KMS-11 (cell line): ENCODE data around the gene ZBED4.

Experiments
- H2AFZ ChIP-seq: fragments of 200-600 bp; sonication (generic); 2 replicates; pipeline ENCODE4 v1.6.1; 2016; ENCODE audit warnings: antibody characterized with exemption, mixed run types, low read depth
- H3K27ac ChIP-seq: fragments of 200-600 bp; sonication (generic); 2 replicates; pipeline ENCODE4 v1.6.1; 2016; ENCODE audit warnings: mild to moderate bottlenecking, mixed run types
- H3K27me3 ChIP-seq: fragments of 200-600 bp; sonication (generic); 2 replicates; pipeline ENCODE4 v1.6.1; 2017; ENCODE audit warnings: mild to moderate bottlenecking, low read depth, mixed run types, moderate library complexity; ENCODE audit not compliant: insufficient read depth
- H3K36me3 ChIP-seq: fragments of 200-600 bp; sonication (generic); 2 replicates; pipeline ENCODE4 v1.6.1; 2017; ENCODE audit warnings: mild to moderate bottlenecking, mixed run types; ENCODE audit not compliant: insufficient read depth
- H3K4me1 ChIP-seq: fragments of 200-600 bp; sonication (generic); 2 replicates; pipeline ENCODE4 v1.6.1; 2016; ENCODE audit warnings: mild to moderate bottlenecking, low read depth, mixed run types; ENCODE audit not compliant: poor library complexity, severe bottlenecking
- H3K4me2 ChIP-seq: fragments of 200-600 bp; sonication (generic); 2 replicates; pipeline ENCODE4 v1.7.0; 2016; ENCODE audit warnings: mild to moderate bottlenecking, mixed run types
- H3K4me3 ChIP-seq: fragments of 200-600 bp; sonication (generic); IDR thresholded peaks from 2 replicates; pipeline ENCODE4 v1.6.1; 2017; ENCODE audit warnings: low read depth, low read length, mixed read lengths; ENCODE audit not compliant: insufficient read depth
- H3K79me2 ChIP-seq: fragments of 200-600 bp; sonication (generic); 2 replicates; pipeline ENCODE4 v1.6.1; 2016; ENCODE audit warnings: low read depth, mixed run types; ENCODE audit not compliant: insufficient read depth
- H3K9ac ChIP-seq: fragments of 200-600 bp; sonication (generic); 2 replicates; pipeline ENCODE4 v1.6.1; 2016; ENCODE audit warnings: mild to moderate bottlenecking, mixed run types
- H4K20me1 ChIP-seq: fragments of 200-600 bp; sonication (generic); 2 replicates; pipeline ENCODE4 v1.6.1; 2016; ENCODE audit warnings: mild to moderate bottlenecking, mixed run types; ENCODE audit not compliant: insufficient read depth
- CTCF ChIP-seq: fragments of 200-600 bp; sonication (generic); conservative IDR thresholded peaks from 2 replicates; pipeline ENCODE4 v1.6.1; 2017; ENCODE audit warnings: low read depth, mild to moderate bottlenecking, antibody characterized with exemption, low read length, moderate library complexity, mixed read lengths

The ZBED4 gene

DNA sequence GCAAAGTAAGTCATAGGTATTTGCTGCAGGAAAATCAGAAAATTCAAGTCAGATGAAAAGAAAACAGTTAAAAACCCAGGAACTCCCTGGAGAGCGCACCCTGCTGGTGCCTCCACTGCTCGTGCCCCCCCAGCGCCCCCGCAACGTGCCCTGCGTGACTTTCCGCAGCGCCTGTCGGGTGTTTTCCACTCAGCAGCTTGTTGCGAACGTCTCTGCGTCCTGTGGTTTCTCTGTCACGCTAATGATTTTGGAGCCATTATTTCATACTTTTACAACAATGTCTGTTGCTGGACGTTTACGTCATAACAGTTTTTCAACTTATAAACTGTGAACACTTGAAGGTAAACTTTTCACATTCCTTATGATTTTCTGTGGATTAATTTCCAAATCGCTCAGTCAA, 69.8 kb downstream of the ZBED4 start:
- H3K27ac ChIP-seq, result no peak overlapping the region
- no peak for TF ChIP-seq CTCF
- H3K4me1 ChIP-seq, result peaks cover 5% of the 10 kb centered on the region
- no peaks in the 10 kb centered on the region for H4K20me1 ChIP-seq
- no peak overlapping the region for H2AFZ ChIP-seq
- H3K36me3 ChIP-seq, result no peaks in the 10 kb centered on the region
- H3K27me3 ChIP-seq, result no peaks in the 10 kb centered on the region
- no peak overlapping the region for H3K9ac ChIP-seq
- no peak overlapping the region for H3K4me3 ChIP-seq
- no peak overlapping the region for H3K4me2 ChIP-seq
- H3K79me2 ChIP-seq, result no peaks in the 10 kb centered on the region

GRCh38 chr22:49924113-49924833, 70.6 kb downstream of the ZBED4 start:
- Histone ChIP-seq H3K27ac (no peak overlapping the region), H3K4me2 (no peak overlapping the region), H4K20me1 (no peaks in the 10 kb centered on the region), H3K9ac (no peak overlapping the region), H3K79me2 (no peaks in the 10 kb centered on the region), H2AFZ (no peak overlapping the region), H3K4me1 (peaks cover 4% of the 10 kb centered on the region), H3K36me3 (no peaks in the 10 kb centered on the region), H3K4me3 (no peak overlapping the region), H3K27me3 (no peaks in the 10 kb centered on the region)
- no peak for TF ChIP-seq CTCF

GRCh38 chr22:49925525-49926128, 72.0 kb downstream of the ZBED4 start:
- no peak overlapping the region for H3K27ac ChIP-seq
- no peaks in the 10 kb centered on the region for H3K79me2 ChIP-seq
- no peaks in the 10 kb centered on the region for H4K20me1 ChIP-seq
- no peak overlapping the region for H3K9ac ChIP-seq
- peaks cover 4% of the 10 kb centered on the region for H3K4me1 ChIP-seq
- H3K27me3 ChIP-seq, result no peaks in the 10 kb centered on the region
- H3K4me3 ChIP-seq, result no peak overlapping the region
- H3K4me2 ChIP-seq, result no peak overlapping the region
- no peaks in the 10 kb centered on the region for H3K36me3 ChIP-seq
- TF ChIP-seq CTCF, result no peak
- no peak overlapping the region for H2AFZ ChIP-seq

GRCh38 chr22:49926916-49927315, 73.3 kb downstream of the ZBED4 start:
- no peak for TF ChIP-seq CTCF
- H2AFZ ChIP-seq, result no peak overlapping the region
- H3K27ac ChIP-seq, result no peak overlapping the region
- H3K79me2 ChIP-seq, result no peaks in the 10 kb centered on the region
- peaks cover 11% of the 10 kb centered on the region for H3K4me1 ChIP-seq
- no peaks in the 10 kb centered on the region for H3K27me3 ChIP-seq
- no peaks in the 10 kb centered on the region for H4K20me1 ChIP-seq
- H3K36me3 ChIP-seq, result no peaks in the 10 kb centered on the region
- H3K4me2 ChIP-seq, result no peak overlapping the region
- H3K4me3 ChIP-seq, result no peak overlapping the region
- H3K9ac ChIP-seq, result no peak overlapping the region
